ENCODE data around the gene TSPAN5.

TSPAN5 gene

DNA sequence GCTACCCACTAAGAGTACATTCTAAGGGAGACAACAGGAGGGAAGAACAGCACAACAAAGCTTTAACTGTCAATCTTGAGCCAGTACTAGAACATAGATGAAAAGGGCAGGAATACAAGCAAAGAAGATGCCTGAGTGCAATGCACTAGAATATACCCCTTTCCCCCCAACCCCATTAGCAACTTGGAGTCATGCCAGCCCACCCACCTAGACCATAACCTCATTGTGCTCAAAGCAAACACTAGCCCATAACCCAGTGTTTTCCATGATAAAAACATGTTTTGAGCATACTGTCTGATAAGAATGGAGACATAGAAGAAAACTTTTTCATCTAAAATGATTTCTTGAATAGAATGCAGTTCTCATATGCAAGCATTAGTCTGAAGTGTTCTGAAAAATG lies 214.0 kb downstream of the TSPAN5 start:
- no peak for DNase-seq

DNA sequence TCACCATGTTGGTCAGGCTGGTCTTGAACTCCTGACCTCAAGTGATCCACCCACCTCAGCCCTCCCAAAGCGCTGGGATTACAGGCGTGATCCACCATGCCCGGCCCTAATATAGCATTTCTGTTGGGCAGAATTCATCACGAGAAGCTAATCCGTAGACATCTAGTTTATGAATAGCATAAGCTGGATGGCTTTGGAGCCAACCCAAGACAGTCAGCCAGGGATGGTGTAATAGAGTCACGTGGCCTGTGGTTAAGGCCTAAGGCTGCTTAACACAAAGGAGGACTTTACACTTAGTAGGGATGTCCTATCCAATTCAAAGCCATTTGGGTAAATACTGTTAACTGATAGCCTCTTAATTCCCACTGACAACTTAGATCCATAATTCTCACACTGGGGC lies 223.6 kb downstream of the TSPAN5 start:
- no peak for DNase-seq

- no peak for DNase-seq
These were observed 224.7 kb downstream of the TSPAN5 start for GRCh38 chr4:98433691-98434090.

- no peak for DNase-seq
These were observed 227.6 kb downstream of the TSPAN5 start for GRCh38 chr4:98430708-98431403.

- no peak for DNase-seq
These were observed 235.4 kb downstream of the TSPAN5 start for GRCh38 chr4:98423009-98423408.

DNA sequence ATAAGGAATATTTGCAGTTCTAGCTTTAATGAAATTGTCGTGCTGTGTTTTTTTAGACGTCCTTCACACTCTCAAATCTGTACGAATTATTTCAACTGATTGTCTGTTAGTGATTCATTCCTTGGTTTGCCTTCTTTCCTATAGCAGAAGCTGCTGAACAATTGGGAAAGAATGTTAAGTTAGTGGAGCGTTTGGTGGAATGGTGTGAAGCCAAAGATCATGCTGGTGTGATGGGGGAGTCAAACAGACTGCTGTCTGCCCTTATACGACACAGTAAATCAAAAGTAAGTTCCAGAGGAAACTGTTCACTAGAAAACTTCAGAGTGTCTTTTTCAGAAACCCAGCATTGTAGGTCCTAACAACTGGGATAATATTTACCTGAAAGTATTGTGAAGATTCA lies 237.3 kb downstream of the TSPAN5 start:
- DNase-seq = no peak
